ENCODE results near the gene CLDN4.
"Not testable (repeated sequence)": the region's sequence is repeated elsewhere in the genome, so short reads cannot be mapped to it uniquely, and the experiment has no call there.

The CLDN4 gene

DNA sequence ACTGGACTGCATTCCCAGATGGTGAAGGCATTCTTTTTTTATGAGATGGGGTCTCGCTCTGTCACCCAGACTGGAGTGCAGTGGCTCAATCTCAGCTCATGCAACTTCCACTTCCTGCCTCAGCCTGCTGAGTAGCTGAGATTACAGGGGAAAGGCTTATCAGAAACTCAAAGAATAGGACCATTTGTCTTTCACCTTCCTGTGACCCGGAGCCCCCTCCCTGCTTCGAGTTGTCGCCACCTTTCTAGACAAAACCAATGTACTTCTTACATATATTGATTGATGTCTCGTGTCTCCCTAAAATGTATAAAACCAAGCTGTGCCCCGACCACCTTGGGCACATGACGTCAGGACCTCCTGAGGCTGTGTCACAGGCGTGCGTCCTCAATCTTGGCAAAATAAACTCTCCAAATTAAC lies 13.3 kb downstream of the CLDN4 start:
- DNase-seq = no peak

- no peak for DNase-seq
Observed at GRCh38 chr7:73844848-73845460, 14.2 kb downstream of the CLDN4 start.

DNA sequence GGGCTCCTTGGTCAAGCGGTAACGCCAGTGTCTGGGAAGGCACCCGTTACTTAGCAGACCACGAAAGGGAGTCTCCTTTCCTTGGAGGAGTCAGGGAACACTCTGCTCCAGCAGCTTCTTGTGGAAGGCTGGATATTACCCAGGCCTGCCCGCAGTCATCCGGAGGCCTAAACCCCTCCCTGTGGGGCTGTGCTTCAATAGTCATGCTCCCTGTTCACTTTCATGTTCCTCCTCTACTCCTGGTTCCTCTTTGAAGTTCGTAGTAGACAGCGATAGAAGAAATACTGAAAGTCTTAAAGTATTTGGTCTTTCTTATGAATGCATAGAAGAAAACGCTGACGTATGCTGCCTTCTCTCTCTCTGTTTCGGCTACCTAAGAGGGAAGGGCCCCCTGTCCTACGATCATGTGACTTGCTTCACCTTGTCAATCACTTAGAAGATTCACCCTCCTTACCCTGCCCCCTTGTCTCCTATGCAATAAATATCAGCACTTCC lies 15.0 kb downstream of the CLDN4 start:
- not testable (repeated sequence) for DNase-seq

- DNase-seq = no peak
Observed at GRCh38 chr7:73847941-73848723, 17.3 kb downstream of the CLDN4 start.

DNA sequence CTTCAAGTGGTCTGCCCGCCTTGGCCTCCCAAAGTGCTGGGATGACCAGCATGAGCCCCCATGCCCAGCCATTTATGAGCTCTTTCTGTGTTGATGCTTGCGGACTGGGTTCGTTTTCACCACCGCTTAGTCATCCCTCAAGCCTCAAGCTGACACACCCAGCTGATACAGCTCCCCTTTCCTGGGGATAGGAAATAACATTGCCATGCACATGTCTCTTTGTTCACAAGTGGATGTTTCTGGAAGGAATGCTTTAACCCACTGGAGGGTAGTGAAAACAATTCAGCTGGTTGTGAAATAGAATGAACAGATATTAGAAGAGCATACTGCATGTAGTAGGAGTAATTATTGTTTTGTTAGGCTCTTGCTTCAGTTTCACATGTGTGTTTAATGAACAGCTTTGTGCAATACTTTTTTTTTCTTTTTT lies 20.0 kb downstream of the CLDN4 start:
- DNase-seq = no peak

- DNase-seq = no peak
Observed at GRCh38 chr7:73851410-73852338, 20.9 kb downstream of the CLDN4 start.

DNA sequence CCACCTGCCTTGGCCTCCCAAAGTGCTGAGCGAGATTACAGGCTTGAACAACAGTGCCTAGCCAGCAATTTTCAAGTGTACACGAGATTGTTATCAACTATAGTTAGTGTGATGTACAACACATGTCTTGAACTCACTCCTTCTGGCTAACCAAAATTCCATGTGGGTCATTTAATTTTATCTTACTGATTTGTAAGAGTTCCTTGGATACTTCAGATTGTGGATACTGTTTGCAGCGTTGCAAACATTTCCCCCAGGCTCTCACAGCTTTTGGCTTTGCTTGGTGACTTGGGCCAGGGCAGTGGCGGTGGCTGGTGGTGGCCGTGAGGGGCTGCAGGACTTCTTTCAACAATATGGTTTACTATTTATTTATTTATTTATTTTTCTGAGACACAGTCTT lies 21.7 kb downstream of the CLDN4 start:
- DNase-seq = no peak

DNA sequence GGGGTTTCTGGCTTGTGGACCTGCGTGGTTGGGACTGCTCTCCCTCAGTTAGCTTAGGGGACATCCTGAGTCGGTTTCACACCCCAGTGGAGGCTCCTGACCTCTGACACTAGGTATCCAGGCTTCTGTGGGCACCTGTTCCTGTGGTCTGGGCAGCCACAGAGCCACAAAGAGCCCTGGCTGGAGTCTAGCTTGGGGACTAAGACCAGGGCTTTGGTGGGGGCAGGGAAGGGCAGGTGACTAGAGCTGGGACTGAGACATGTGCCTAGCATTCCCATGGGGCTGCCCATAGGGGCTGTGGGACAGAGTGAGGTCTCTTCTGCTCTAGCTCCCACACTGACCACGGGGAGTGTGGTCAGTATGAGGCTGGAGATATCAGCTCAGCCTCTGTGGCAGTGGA lies 26.1 kb downstream of the CLDN4 start:
- DNase-seq = no peak

GRCh38 chr7:73858807-73859206 lies 28.0 kb downstream of the CLDN4 start:
- no peak for DNase-seq

- DNase-seq = no peak
Observed at GRCh38 chr7:73860859-73861258, 30.1 kb downstream of the CLDN4 start, which contains the start of gene TMEM270. TMEM270 (plus strand) TSS chr7:73861159; CDS start chr7:73861195, 36 bp downstream.

- DNase-seq = no peak
Observed at GRCh38 chr7:73861305-73861704, 30.5 kb downstream of the CLDN4 start.

- no peak for DNase-seq
Observed at GRCh38 chr7:73864981-73865711, 34.4 kb downstream of the CLDN4 start.

DNA sequence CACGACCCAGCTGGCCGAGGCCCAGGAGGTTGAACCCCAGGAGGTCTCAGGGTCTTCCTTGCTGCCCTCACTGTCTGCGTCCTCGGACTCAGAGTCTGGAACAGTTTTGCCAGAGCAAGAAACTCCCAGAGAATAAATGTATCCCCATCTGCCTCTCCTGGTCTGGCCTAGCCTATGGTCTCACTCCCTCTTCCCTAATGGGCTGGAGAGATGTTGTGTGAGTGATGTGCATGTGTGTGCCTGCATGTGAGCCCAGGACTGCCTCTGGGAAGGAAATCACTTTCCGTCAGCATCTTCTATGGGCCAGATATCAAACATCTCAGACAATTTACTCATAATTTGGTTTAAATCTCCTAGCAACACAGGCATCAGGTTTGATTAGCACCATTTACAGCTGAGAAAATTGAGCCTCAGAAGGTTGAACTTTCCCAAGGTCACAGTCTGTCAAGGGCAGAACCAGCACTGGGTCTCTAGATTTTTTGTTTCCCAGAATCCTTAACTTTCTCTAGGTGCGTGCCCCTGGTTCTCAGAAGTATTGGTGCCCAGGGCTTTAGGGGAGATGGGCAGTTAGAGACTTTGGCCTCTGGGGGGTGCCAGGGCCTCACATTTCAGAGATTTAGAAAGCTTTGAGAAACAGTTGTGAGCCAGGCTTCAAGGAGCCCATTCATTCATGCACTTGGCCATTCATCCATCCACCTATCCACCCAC lies 35.1 kb downstream of the CLDN4 start:
- DNase-seq = no peak

DNA sequence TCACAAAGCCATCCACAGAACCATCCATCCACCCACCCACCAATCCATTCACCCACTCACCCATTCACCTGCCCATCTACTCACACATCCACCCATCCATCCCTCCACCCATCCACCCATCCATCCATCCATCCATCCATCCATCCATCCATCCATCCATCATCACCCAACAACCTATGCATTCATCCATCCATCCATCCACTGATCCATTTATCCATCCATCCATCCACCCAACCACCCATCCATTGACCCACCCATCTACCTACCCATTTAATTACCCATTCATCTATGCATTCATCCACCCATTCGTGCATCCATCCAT lies 35.6 kb downstream of the CLDN4 start:
- no peak for DNase-seq

DNA sequence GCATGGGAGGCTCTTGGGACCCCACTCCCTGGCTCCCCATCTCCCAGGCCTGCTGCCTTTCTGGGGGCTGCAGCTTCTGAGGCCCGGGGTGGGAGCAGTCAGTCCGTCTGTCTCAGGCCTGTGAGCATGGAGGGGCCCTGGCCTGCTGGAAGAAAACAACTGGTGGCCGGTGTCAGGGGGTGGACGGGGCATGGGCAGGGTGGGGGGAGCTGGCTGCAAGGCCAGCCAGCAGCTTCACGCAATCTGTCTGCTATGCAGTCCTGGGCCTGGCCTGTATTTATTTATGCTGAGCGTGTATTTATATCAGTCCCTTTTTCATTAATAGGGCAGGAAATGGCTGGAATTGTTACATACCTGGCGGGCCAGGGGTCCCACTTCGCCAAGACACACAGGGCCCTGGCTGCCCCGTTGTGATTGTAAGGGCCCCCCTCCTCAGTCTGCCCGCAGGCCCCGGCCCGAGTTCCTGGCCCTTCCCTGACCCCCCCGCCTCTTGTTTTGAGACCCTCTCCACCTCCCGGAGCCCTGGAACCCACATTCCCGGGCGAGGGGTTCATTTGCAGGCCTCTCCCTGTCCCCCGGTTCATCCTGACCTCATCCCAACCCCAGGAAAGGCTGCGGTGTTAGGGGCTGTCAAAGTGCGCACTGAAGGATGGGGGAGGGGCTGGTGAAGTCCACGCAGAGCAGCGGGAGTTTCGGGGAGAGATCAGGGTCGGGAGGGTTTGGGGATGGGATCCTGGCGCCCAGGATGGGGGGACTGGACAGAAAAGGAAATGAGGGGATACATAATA lies 38.4 kb downstream of the CLDN4 start:
- DNase-seq = no peak

DNA sequence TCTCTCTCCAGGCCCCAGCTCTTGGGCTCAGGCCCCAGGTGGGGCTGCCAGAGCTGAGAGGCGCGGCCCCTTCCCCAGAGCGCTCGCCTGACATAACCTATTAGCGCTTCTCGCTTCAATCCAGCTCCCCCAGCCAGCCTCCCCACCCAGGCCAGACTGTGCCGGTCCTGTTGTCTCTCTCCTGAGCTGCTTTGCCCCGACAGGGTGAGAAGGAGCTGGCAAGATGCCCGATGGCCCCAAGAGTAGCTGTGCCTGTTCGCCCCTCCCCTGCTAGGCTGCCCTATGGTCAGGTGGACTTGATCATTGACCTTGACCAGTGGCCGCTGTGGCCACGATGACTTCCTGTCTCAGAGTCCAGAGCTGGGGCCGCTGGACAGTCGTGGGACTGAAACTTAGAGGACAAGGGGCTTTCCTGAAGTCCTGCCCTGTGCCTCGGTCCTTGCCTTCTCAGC lies 39.3 kb downstream of the CLDN4 start:
- DNase-seq = no peak

DNA sequence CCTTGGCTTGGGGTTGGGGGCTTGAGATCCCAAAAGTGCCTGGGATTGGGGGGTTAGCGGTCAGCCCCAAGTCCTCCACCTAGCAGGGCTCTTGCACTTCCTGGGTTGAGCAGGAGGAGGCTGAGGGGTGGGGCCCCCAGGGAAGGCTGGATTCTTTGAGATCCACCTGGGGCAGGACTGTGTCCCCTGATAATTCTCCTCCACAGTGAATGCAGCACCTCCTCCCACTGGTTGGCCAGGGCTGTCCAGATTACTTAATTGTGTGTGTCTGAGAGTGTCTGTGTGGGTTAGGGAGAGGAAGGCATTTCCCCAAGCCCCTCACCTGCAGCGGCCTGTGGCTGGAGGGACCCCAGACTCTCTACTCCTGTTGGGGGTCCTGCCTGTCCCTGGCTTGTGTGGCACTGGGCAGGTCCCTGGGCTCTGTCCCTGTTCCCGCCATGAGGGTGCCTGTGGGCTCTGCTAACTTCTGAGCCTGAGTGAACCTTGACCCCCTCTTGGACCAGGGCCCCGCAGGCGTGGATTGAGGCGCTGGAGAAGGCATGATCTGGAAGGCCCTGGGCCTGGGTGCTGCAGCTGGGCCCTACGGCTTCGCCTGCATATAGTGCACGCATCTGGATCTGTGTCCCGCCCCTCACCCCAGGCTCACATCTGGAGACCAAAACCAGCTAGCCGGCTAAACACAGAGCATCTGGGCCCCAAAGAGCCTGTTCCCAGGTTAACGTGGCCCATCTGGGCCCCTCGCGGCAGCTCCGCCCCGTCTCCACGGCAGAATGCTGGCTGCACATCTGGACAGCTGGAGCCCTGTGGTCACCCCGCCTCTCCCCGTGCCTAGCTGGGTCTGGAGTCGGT lies 40.6 kb downstream of the CLDN4 start:
- no peak for DNase-seq

- DNase-seq = no peak
Observed at GRCh38 chr7:73872056-73872908, 41.5 kb downstream of the CLDN4 start.

GRCh38 chr7:73876361-73876760 lies 45.6 kb downstream of the CLDN4 start:
- no peak for DNase-seq
